Fibroblast of skin of abdomen (primary cell): ENCODE measurements around the gene SGMS1.

ENCODE experiments used
- DNase-seq: peaks from one replicate; pipeline ENCODE4 v3.0.0-alpha.2; 2013

The SGMS1 gene

DNA sequence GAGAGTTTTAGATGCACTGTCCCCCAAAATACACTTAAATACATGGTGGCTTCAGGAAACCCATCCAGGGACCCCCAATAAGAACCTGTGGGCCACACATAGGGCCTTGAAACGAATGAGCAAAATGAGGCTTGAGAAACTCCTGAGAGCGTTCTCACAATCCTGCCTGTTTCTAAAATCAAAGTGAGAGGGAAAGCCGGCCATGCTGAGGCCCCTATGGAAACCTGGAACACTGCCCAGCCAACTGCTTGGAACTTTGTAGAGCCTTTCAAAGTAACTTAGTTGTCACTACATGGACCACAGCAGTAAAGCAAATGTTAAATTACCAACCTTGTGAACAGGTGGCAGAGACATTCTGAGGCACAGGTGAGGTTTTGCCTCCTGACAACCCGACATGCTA lies 13.4 kb downstream of the SGMS1 start:
- no peak for DNase-seq

GRCh38 chr10:50607356-50607925 lies 16.3 kb downstream of the SGMS1 start:
- DNase-seq = no peak

DNA sequence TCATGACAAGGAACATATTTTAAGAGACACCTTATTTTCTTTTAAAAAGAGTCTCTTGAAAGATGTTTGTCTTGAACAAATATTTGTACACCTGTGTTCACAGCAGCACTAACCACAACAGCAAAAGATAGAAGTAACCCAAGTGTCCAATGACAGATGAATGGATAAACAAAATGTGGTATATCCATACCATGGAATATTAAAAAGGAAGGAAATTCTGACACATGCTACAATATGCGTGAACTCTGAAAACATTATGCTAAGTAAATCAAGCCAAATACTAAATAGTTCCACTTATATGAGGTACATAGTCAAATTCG lies 17.8 kb downstream of the SGMS1 start:
- no peak for DNase-seq

DNA sequence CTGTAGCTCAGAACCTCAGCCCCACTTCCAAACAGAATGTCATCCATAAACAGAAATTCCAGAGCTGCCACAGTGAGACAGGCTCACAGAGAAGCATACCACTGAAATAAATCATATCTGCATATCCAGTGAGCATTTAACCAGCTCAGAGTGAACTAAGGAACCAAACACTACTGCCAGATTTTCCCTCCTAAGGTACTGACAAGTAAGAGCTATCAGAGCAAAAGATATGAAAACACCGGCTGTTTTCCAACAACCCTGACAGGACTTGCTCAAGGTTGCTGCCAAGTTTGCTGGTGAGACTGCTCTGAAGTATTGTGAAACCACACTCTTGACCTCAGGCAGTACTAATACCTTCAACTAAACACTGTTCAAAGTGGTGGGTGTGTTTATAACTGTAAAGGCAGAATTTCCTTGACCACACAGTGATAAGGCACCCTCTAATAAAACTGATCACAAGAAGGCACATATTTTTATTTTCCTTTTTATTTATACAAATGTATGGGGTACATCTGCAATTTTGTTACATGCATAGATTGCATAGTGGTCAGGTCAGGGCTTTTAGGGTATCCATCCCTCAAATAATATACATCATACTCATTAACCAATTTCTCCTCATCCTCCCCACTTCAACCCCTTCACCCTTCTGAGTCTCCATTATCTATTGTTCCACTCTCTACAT lies 18.3 kb downstream of the SGMS1 start:
- DNase-seq = peak; percentile 98

DNA sequence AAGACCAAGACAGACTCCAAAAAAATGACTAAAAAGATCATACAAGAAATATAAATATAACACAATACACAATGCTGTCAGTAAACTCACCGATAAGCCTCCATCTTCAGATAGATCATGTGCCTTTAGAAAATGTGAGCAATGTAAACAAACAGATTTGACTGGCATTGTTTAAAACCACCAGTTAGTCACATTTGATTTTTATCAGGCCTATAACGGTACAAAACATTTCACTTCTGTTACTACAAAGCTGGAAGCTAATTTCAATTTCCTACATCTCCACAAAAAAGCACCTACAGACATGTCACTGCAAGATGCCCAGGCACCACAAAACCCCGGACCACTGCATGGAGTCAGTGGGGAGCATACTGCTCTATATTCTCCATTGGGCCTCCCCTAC lies 18.9 kb downstream of the SGMS1 start:
- peak; percentile 44 for DNase-seq

DNA sequence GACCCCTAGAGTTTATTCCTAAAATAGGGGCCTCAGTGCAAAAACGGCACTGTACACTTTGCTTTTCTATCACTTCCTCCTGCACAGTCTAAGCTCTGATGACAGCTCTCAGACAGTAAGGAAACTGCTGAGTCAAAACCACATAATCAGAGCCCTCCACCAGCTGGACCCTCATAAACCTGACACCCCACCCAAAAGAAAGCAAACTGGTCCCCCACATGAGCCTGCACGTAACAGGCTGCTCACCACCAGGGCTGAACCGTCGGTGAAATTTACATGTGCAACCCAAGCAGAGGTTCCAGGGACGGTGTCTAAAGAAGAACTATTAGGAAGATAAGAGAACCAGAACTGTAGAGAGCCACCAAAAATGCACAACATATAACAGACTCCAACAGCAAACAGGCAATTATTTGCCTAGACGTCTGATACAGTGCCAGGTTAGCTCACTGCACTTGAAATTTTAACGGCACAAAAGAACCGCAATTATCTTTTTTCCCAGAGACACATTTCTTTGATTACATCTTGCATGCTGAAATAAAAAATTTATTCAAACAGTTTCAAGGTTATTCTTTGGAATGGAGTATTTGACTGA lies 19.6 kb downstream of the SGMS1 start:
- DNase-seq = peak; percentile 80

DNA sequence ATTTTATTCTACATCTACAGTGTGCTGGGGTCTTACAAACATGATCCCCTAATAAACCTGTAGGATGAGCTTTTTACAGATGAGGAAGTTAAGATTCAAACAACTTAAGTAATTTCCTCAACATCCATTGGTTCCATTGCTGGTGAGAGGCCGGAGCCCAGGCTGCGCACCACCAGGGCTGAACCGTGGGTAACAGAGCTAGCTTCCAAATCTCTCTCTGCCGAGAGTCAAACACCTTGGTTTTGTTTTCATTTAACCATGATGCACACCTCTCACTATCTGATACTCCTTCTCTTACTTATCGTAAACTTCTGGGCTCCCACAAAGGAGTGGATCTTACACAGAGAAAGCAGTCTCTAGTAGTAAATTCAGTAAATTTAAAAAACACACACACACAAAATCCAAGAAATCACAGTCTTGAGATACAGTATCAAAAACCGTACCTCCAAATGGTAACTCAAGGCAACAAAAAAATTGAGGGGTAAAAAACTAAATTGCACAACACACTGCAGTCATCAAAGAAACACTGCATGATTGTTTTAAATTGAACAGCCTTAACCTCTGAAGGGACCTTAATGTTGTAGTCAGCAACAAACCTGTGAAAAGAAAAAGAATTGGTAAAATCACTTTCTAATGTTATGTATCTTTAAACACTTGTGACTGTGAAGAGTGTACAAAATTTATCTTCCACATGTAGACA lies 20.5 kb downstream of the SGMS1 start:
- DNase-seq = no peak

DNA sequence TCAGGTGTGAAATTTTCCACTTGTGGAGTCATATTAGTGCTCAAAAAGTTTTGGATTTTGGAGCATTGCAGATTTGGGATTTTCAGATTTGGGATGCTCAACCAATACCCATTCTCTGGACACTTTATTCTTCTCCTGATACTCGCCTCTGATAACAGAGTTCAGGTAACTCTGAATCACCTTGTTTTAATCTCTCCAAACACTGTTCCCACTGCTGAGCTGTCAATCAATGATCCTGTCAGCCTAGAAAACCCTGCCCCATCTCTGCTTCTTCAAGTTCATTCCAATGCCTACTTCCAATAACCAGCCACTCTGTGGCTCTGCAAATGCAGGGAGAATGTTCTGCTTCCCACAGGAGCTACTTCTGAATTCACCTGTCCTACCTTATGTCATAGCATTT lies 21.8 kb downstream of the SGMS1 start:
- no peak for DNase-seq

GRCh38 chr10:50600831-50601477 lies 22.8 kb downstream of the SGMS1 start:
- peak; percentile 61 for DNase-seq

GRCh38 chr10:50600286-50600685 lies 23.5 kb downstream of the SGMS1 start:
- no peak for DNase-seq

- no peak for DNase-seq
Observed at GRCh38 chr10:50596897-50597296, 26.9 kb downstream of the SGMS1 start.

GRCh38 chr10:50596456-50596855 lies 27.3 kb downstream of the SGMS1 start:
- DNase-seq = no peak

- no peak for DNase-seq
Observed at GRCh38 chr10:50595785-50596184, 28.0 kb downstream of the SGMS1 start.

- peak; percentile 83 for DNase-seq
Observed at GRCh38 chr10:50593523-50594376, 30.0 kb downstream of the SGMS1 start.

DNA sequence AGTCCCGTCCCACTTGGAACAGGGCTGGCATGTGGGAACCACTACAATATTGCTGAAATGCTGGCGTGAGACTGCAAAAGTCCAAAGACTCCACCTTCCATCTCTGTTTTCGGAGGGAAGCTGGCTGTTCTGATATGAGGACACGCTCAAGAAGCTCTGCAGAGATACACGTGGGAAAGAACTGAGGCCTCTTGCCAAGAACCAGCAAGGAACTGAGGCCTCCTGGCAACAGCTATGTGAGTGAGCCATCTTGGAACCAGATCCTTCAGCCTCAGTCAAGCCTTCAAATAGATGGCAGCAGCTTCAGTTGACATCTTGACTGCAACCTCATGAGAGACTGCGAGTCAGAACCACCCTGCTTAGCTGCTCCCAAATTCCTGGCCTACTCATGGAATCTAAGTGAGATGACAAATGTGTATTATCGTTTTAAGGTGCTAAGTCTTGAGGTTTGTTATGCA lies 30.8 kb downstream of the SGMS1 start:
- DNase-seq = peak; percentile 26

- DNase-seq = no peak
Observed at GRCh38 chr10:50590935-50591334, 32.8 kb downstream of the SGMS1 start.

DNA sequence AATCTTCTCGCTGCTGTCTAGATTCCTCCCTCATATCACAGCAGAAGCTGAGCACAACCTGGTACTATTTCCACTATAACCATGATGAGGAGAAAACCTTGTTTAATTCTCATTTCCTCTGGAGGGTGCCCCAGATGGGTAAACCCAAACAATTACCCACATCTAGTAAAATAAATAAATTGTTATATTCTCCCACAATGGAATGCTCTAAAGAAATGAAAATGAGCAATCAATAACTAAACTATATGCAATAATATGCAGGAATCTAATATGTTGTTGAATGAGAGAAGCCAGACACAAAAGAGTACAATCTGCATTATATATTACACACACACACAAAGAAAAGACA lies 37.0 kb downstream of the SGMS1 start:
- DNase-seq = no peak

DNA sequence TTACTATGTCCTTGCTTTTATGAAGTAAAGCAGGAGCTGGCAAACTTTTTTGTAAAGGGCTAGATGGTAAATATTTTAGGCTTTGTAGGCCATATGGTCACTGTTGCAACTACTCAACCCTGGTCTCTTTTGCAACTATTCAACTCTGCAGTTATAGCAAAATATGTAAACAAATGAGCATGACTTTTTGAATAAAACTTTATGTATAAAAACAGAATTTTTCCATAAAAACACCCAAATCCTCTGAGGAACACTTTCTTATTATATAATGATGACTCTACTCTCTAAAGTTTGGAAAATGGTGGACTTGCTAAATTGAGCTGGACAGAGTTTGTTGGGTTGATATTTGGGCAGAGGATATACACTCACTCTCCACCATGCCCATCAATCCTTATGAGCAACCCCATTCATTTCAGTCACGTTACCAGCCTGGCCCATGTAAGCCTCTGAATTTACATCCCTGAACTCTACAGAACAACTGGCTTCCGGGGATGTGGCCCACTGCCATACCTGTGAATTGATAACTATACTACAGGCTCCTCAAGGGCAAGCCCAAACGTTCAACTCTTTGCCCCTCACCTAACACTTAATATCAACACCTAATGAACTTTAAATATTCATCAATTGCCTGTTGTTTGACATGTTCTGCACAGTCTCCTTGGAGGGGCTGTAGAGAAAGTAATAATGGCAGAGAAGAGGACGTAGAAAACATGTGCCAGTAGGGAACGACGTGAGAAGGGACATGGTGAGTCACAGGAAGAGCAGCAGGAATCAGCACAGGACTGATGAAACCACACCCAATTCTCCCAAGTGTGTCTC lies 37.6 kb downstream of the SGMS1 start:
- DNase-seq = no peak

DNA sequence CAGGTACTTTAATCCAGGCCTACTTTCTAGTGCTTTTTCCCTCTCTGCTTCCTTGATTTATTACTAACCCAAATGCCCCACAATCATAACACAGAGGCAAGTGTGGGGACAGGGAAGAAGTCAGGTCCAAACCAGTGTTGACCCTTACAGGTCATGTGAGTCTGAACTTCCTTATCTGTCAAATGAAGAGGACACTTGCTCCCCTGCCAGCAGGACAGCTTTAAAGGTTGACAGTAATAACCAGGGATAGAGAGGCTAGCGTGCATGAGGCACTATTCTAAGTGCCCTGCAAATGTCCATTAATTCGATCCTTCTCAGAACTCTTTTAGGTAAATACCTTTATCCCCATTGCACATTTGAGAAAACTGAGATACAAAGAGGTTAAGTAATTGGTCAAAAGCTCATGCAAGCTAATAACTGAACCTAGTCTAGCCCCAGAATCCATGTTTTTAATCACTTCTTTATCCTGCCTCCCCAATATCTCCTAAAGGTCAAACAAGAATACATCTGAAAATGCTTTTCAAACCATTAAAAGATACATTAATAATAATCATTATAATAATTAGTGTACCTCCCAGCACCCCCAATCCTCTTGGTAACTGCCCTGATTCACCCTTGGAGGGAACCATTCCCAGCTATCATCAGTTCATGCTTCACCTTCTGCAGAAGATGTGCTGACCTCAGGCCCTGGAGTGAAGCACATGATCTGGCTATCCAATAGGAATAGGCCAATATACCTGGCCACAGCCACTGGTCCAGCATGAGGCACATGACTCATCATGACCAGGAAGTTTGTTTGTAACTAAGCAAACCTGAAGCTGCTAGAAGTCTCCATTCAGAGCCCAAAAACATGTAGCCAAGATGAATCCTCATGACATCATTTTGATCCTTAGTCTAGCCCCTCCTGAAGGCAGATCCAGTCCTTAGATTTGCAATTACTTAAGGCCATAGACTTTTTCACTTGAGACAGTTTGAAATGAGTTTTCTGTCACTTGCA lies 40.7 kb downstream of the SGMS1 start:
- no peak for DNase-seq

DNA sequence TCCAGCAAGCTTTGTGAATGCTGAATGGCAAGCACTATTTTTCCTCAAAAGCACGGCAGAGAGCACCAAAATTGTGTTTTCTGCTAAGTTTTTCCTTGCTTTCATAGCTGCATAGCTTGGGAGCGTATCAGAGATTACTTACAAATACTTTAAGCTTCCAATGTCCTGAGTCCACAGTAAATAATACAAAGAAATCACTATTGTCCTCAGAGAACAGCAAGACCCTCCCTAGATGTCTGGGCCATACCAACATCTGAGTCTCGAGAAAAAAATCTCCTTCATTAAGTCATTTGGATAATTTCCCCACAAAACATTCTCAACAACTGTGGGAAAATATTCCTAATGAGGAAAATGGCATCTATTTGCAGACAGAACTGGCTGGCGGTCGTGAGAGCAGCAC lies 41.7 kb downstream of the SGMS1 start:
- no peak for DNase-seq
